CD4-positive, alpha-beta T cell (primary cell): ENCODE results near the gene TULP4. TPM values are rescaled to one million over a fixed set of nuclear protein-coding genes. Genes with fewer than 3 reads are reported as not detected.

Experiments used
- ATAC-seq: fragments of 200-7000 bp; cut with Tn5 transposase; one replicate; pipeline ENCODE4 v1.10.0; 2022; ENCODE audit warnings: mild to moderate bottlenecking; ENCODE audit not compliant: poor library complexity
- CTCF ChIA-PET: fragments of 350-600 bp; sonication (Branson Sonifier 250); formaldehyde crosslinking; loops from one replicate; lab custom pipeline; 2021; ENCODE audit warnings: antibody characterized with exemption, inconsistent platforms; lab: Charles Lee
- POLR2A ChIA-PET: fragments of 350-600 bp; sonication (Branson Sonifier 250); formaldehyde crosslinking; loops from one replicate; lab custom pipeline; 2021; ENCODE audit warnings: antibody characterized with exemption, inconsistent platforms; lab: Charles Lee
- DNase-seq, 14 experiments: peaks; one replicate each; pipeline ENCODE4 v3.0.0-alpha.2; 2013 to 2020; ENCODE audit warnings: mixed read lengths in 2 of 14
- H3K27ac ChIP-seq, 2 donors: one replicate each; pipeline versions ENCODE4 v1.5.1 to v1.7.0; 2013; ENCODE audit warnings: low read length in 2 of 2, low read depth in 1 of 2, mild to moderate bottlenecking in 1 of 2
- H3K27me3 ChIP-seq, 2 experiments: 1 replicate in 1 of 2; 2 replicates in 1 of 2; pipeline versions ENCODE4 v1.6.1 to v1.7.0; 2013; ENCODE audit warnings: low read length in 2 of 2, control low read depth in 1 of 2, mild to moderate bottlenecking in 1 of 2, moderate library complexity in 1 of 2; ENCODE audit not compliant: insufficient read depth in 2 of 2, control insufficient read depth in 1 of 2
- H3K36me3 ChIP-seq: one replicate; pipeline ENCODE4 v1.6.1; 2013; ENCODE audit warnings: low read length, control low read depth; ENCODE audit not compliant: insufficient read depth
- H3K4me1 ChIP-seq: one replicate; pipeline ENCODE4 v1.6.1; 2013; ENCODE audit warnings: low read length, control low read depth; ENCODE audit not compliant: insufficient read depth
- H3K4me3 ChIP-seq: one replicate; pipeline ENCODE4 v1.5.1; 2013; ENCODE audit warnings: mild to moderate bottlenecking, low read length, moderate library complexity
- H3K9me3 ChIP-seq, 2 experiments: 1 replicate in 1 of 2; 2 replicates in 1 of 2; pipeline versions ENCODE4 v1.6.1 to v1.7.0; 2013; ENCODE audit warnings: low read length in 2 of 2, mild to moderate bottlenecking in 2 of 2, control low read depth in 1 of 2, moderate library complexity in 1 of 2; ENCODE audit not compliant: control insufficient read depth in 1 of 2, insufficient read depth in 1 of 2
- H3K27ac Mint-ChIP-seq: one replicate; pipeline ENCODE4 v1.8.0; 2020; ENCODE audit warnings: mixed read lengths
- H3K27me3 Mint-ChIP-seq: one replicate; pipeline ENCODE4 v1.8.0; 2021; ENCODE audit warnings: mixed read lengths
- H3K36me3 Mint-ChIP-seq: one replicate; pipeline ENCODE4 v1.8.0; 2021; ENCODE audit warnings: low read depth, mixed read lengths
- H3K4me1 Mint-ChIP-seq: one replicate; pipeline ENCODE4 v1.8.0; 2021; ENCODE audit warnings: low read depth, mixed read lengths
- H3K4me3 Mint-ChIP-seq: one replicate; pipeline ENCODE4 v1.8.0; 2020; ENCODE audit warnings: mild to moderate bottlenecking, mixed read lengths
- H3K9me3 Mint-ChIP-seq: one replicate; pipeline ENCODE4 v1.8.0; 2020; ENCODE audit warnings: mixed read lengths
- CTCF ChIP-seq: fragments of 200-600 bp; IDR thresholded peaks from one replicate; pipeline ENCODE4 v1.8.0; 2022; ENCODE audit warnings: antibody characterized with exemption, mild to moderate bottlenecking
- intact Hi-C, 2 experiments: fragments of 100-400 bp; cut with DNase I in 1 of 2; cut with micrococcal nuclease in 1 of 2; formaldehyde crosslinking; loops; one replicate each; pipeline versions ENCODE4 v1.15.1 to v1.9.0; 2023 to 2025; cut with DNase I, micrococcal nuclease
- total RNA-seq, 174 experiments: library from RNA in 2 of 174; stranded (reverse) in 2 of 174; gene quantifications; one replicate each; pipeline ENCODE4 v1.2.3 and lab custom pipeline; 2021 to 2026

The TULP4 gene
- total RNA-seq, 2 experiments from 2014 or later: 66.1 to 68.2 TPM

GRCh38 chr6:158548418-158549161 is 236.3 kb downstream of the TULP4 start:
- H3K27ac Mint-ChIP-seq: no peak overlapping the region
- DNase-seq (no peak), ATAC-seq (no peak)
- ChIA-PET POLR2A (no interaction called here), CTCF (no interaction called here)
- no peak overlapping the region for H3K4me3 Mint-ChIP-seq
- Histone ChIP-seq H3K4me1 (no peaks in the 10 kb centered on the region), H3K27ac (no peak overlapping the region), H3K36me3 (no peaks in the 10 kb centered on the region), H3K9me3 (no peaks in the 10 kb centered on the region), H3K27me3 (no peaks in the 10 kb centered on the region), H3K4me3 (no peak overlapping the region)
- intact Hi-C loops: no loop called here
- peaks cover 18% of the 10 kb centered on the region for H3K27me3 Mint-ChIP-seq
- no peak for TF ChIP-seq CTCF
- H3K36me3 Mint-ChIP-seq: no peaks in the 10 kb centered on the region
- no peaks in the 10 kb centered on the region for H3K9me3 Mint-ChIP-seq
- H3K4me1 Mint-ChIP-seq: no peaks in the 10 kb centered on the region

GRCh38 chr6:158552055-158552795 is 240.0 kb downstream of the TULP4 start:
- no peaks in the 10 kb centered on the region for H3K36me3 ChIP-seq
- intact Hi-C loops: no loop called here
- no peaks in the 10 kb centered on the region for H3K9me3 ChIP-seq
- ATAC-seq (no peak), DNase-seq (no peak)
- CTCF ChIA-PET: no interaction called here
- no peaks in the 10 kb centered on the region for H3K4me1 ChIP-seq
- Mint-ChIP-seq H3K36me3 (no peaks in the 10 kb centered on the region), H3K27ac (no peak overlapping the region), H3K4me3 (no peak overlapping the region), H3K27me3 (peaks cover 7% of the 10 kb centered on the region), H3K4me1 (no peaks in the 10 kb centered on the region), H3K9me3 (no peaks in the 10 kb centered on the region)
- POLR2A ChIA-PET: interaction anchor here (0.9 to 1.5 kb wide), 3 partner anchors 9 to 62 kb away, joined by 3 to 6 read pairs (median 4); no protein-coding TSS in a partner anchor
- no peak overlapping the region for H3K4me3 ChIP-seq
- no peak overlapping the region for H3K27ac ChIP-seq
- no peak for TF ChIP-seq CTCF
- no peaks in the 10 kb centered on the region for H3K27me3 ChIP-seq

- H3K36me3 Mint-ChIP-seq: no peaks in the 10 kb centered on the region
- no peak overlapping the region for H3K4me3 Mint-ChIP-seq
- Histone ChIP-seq H3K4me1 (no peaks in the 10 kb centered on the region), H3K9me3 (no peaks in the 10 kb centered on the region), H3K27me3 (no peaks in the 10 kb centered on the region), H3K36me3 (no peaks in the 10 kb centered on the region), H3K27ac (no peak overlapping the region), H3K4me3 (no peak overlapping the region)
- H3K4me1 Mint-ChIP-seq: no peaks in the 10 kb centered on the region
- no peaks in the 10 kb centered on the region for H3K9me3 Mint-ChIP-seq
- POLR2A ChIA-PET: interaction anchor here (1.4 to 1.5 kb wide), 2 partner anchors 9 to 15 kb away, joined by 4 to 6 read pairs; no protein-coding TSS in a partner anchor
- ATAC-seq: no peak
- peaks cover 7% of the 10 kb centered on the region for H3K27me3 Mint-ChIP-seq
- TF ChIP-seq CTCF: no peak
- no peak for DNase-seq
- CTCF ChIA-PET: no interaction called here
- H3K27ac Mint-ChIP-seq: no peak overlapping the region
- intact Hi-C loops: no loop called here
Measured at GRCh38 chr6:158552796-158553138, 240.5 kb downstream of the TULP4 start.
